H1 (cell line): ENCODE measurements around the gene CPXM1. TPM values are rescaled to one million over a fixed set of nuclear protein-coding genes. Genes with fewer than 3 reads are reported as not detected.

ENCODE experiments used
- CTCF ChIA-PET: fragments of 300-600 bp; sonication (Branson Sonifier 250); formaldehyde crosslinking; loops from one replicate; lab custom pipeline; 2021; ENCODE audit not compliant: partially characterized antibody; lab: Charles Lee
- POLR2A ChIA-PET: fragments of 300-600 bp; sonication (Branson Sonifier 250); formaldehyde crosslinking; loops from one replicate; lab custom pipeline; 2021; ENCODE audit warnings: inconsistent platforms; ENCODE audit not compliant: partially characterized antibody; lab: Charles Lee
- DNase-seq, 2 experiments: peaks; one replicate each; pipeline versions ENCODE4 v3.0.0 to v3.0.0-alpha.2; 2010 to 2022; ENCODE audit warnings: low spot score in 2 of 2, low read depth in 1 of 2, mixed read lengths in 1 of 2
- FAIRE-seq: peaks from 2 replicates; lab custom pipeline; 2011; peaks lifted over from hg19 to GRCh38; lab: Jason Lieb, UNC
- H2AFZ ChIP-seq: 2 replicates; pipeline ENCODE4 v1.8.1; 2012; ENCODE audit warnings: low read length, inconsistent platforms
- H2AK5ac ChIP-seq: 2 replicates; pipeline ENCODE4 v1.6.1; 2013; ENCODE audit warnings: low read depth, low read length
- H2BK120ac ChIP-seq: replicated peaks from 2 replicates; pipeline ENCODE3; 2013; ENCODE audit warnings: low read depth, low read length, inconsistent platforms
- H2BK12ac ChIP-seq: 2 replicates; pipeline ENCODE4 v1.6.1; 2013; ENCODE audit warnings: low read depth, low read length
- H2BK15ac ChIP-seq: 2 replicates; pipeline ENCODE4 v1.6.1; 2013; ENCODE audit warnings: low read length
- H2BK20ac ChIP-seq: 2 replicates; pipeline ENCODE4 v1.6.1; 2013; ENCODE audit warnings: low read length
- H2BK5ac ChIP-seq: 2 replicates; pipeline ENCODE4 v1.6.1; 2013; ENCODE audit warnings: low read depth, low read length
- H3K14ac ChIP-seq: 2 replicates; pipeline ENCODE4 v1.6.1; 2013; ENCODE audit warnings: inconsistent platforms; ENCODE audit not compliant: insufficient read length
- H3K18ac ChIP-seq: 2 replicates; pipeline ENCODE4 v1.6.1; 2013; ENCODE audit warnings: low read length; ENCODE audit errors: extremely low read depth
- H3K23ac ChIP-seq: 2 replicates; pipeline ENCODE4 v1.6.1; 2013; ENCODE audit warnings: inconsistent platforms; ENCODE audit not compliant: insufficient read length
- H3K23me2 ChIP-seq: 2 replicates; pipeline ENCODE4 v1.6.1; 2013; ENCODE audit warnings: low read depth, low read length
- H3K27ac ChIP-seq: 2 replicates; pipeline ENCODE4 v1.6.1; 2011; ENCODE audit warnings: low read depth, low read length, inconsistent platforms
- H3K27me3 ChIP-seq, 4 experiments: replicated peaks in 1 of 4; 1 replicate in 1 of 4; 2 replicates in 3 of 4; pipeline versions ENCODE4 v1.6.1 to v1.8.1; 2011 to 2013; ENCODE audit warnings: low read length in 3 of 4, mild to moderate bottlenecking in 3 of 4, inconsistent platforms in 2 of 4, mixed read lengths in 2 of 4, moderate library complexity in 1 of 4; ENCODE audit not compliant: control insufficient read depth in 3 of 4, insufficient read depth in 3 of 4; ENCODE audit errors: extremely low read depth in 1 of 4
- H3K36me3 ChIP-seq, 4 experiments: 2 replicates each; pipeline versions ENCODE4 v1.6.1 to v1.8.1; 2011 to 2013; ENCODE audit warnings: mild to moderate bottlenecking in 4 of 4, low read length in 3 of 4, moderate library complexity in 2 of 4, control low read depth in 1 of 4, inconsistent platforms in 1 of 4; ENCODE audit not compliant: insufficient read depth in 4 of 4, control insufficient read depth in 2 of 4
- H3K4ac ChIP-seq: replicated peaks from 2 replicates; pipeline ENCODE3; 2013; ENCODE audit warnings: low read length, low read depth, mixed read lengths, inconsistent platforms; ENCODE audit not compliant: insufficient read length
- H3K4me1 ChIP-seq, 4 experiments: replicated peaks in 1 of 4; 1 replicate in 1 of 4; 2 replicates in 3 of 4; pipeline versions ENCODE4 v1.6.1 to v1.8.1; 2011 to 2013; ENCODE audit warnings: low read length in 3 of 4, inconsistent platforms in 2 of 4, mixed read lengths in 1 of 4; ENCODE audit not compliant: insufficient read depth in 4 of 4, control insufficient read depth in 3 of 4
- H3K4me2 ChIP-seq, 2 experiments: 2 replicates each; pipeline versions ENCODE4 v1.6.1 to v1.8.1; 2011 to 2013; ENCODE audit warnings: low read depth in 2 of 2, low read length in 2 of 2, control low read depth in 1 of 2, inconsistent platforms in 1 of 2, mild to moderate bottlenecking in 1 of 2; ENCODE audit not compliant: insufficient read depth in 1 of 2
- H3K4me3 ChIP-seq, 4 experiments: fragments of 200-600, 300-600 bp in 1 of 4; sonication (generic), shearing (Covaris generic), sonication (Bioruptor Twin) in 1 of 4; 2 replicates each; pipeline versions ENCODE4 v1.5.1 to v1.8.1; 2011 to 2016; ENCODE audit warnings: low read length in 4 of 4, low read depth in 3 of 4, control low read depth in 2 of 4, inconsistent platforms in 2 of 4, mild to moderate bottlenecking in 2 of 4, mixed read lengths in 1 of 4, moderate library complexity in 1 of 4; ENCODE audit not compliant: insufficient read depth in 2 of 4; ENCODE audit errors: extremely low read depth in 1 of 4
- H3K56ac ChIP-seq: replicated peaks from 2 replicates; pipeline ENCODE3; 2013; ENCODE audit warnings: low read depth, mild to moderate bottlenecking, mixed read lengths, low read length, inconsistent platforms; ENCODE audit not compliant: insufficient read length
- H3K79me1 ChIP-seq: 2 replicates; pipeline ENCODE4 v1.6.1; 2013; ENCODE audit warnings: low read depth, low read length, control low read depth
- H3K79me2 ChIP-seq, 2 experiments: 2 replicates each; pipeline versions ENCODE4 v1.6.1 to v1.8.1; 2012 to 2013; ENCODE audit warnings: low read length in 2 of 2, mild to moderate bottlenecking in 2 of 2, inconsistent platforms in 1 of 2; ENCODE audit not compliant: insufficient read depth in 2 of 2, control insufficient read depth in 1 of 2
- H3K9ac ChIP-seq, 4 experiments: replicated peaks in 1 of 4; 1 replicate in 1 of 4; 2 replicates in 3 of 4; pipeline versions ENCODE4 v1.6.1 to v1.8.1; 2011 to 2013; ENCODE audit warnings: low read depth in 3 of 4, low read length in 3 of 4, control low read depth in 2 of 4, mild to moderate bottlenecking in 2 of 4, moderate library complexity in 2 of 4, inconsistent platforms in 1 of 4; ENCODE audit errors: extremely low read depth in 1 of 4
- H3K9me3 ChIP-seq, 2 experiments: 2 replicates each; pipeline versions ENCODE4 v1.6.1 to v1.8.1; 2012 to 2013; ENCODE audit warnings: mild to moderate bottlenecking in 2 of 2, moderate library complexity in 2 of 2, control low read depth in 1 of 2, inconsistent platforms in 1 of 2, low read depth in 1 of 2, low read length in 1 of 2, mixed read lengths in 1 of 2; ENCODE audit not compliant: insufficient read depth in 2 of 2
- H4K20me1 ChIP-seq, 2 experiments: replicated peaks in 1 of 2; 2 replicates each; pipeline versions ENCODE3 to v1.8.1; 2011 to 2013; ENCODE audit warnings: inconsistent platforms in 2 of 2, low read length in 2 of 2, mild to moderate bottlenecking in 1 of 2; ENCODE audit not compliant: insufficient read depth in 2 of 2, control insufficient read depth in 1 of 2
- H4K5ac ChIP-seq: 2 replicates; pipeline ENCODE4 v1.6.1; 2013; ENCODE audit warnings: low read length, low read depth, mixed read lengths, inconsistent platforms; ENCODE audit not compliant: insufficient read length
- H4K8ac ChIP-seq: 2 replicates; pipeline ENCODE4 v1.8.0; 2013; ENCODE audit warnings: mild to moderate bottlenecking, moderate library complexity, low read length, inconsistent platforms; ENCODE audit not compliant: insufficient read depth; ENCODE audit errors: extremely low read depth
- H4K91ac ChIP-seq: replicated peaks from 2 replicates; pipeline ENCODE3; 2013; ENCODE audit warnings: low read length, mixed read lengths, inconsistent platforms; ENCODE audit not compliant: insufficient read length
- TBP ChIP-seq: IDR thresholded peaks from 2 replicates; pipeline ENCODE4 v1.6.1; 2011; ENCODE audit warnings: low read depth, low read length, improper control_type of control experiment
- WGBS, 2 experiments: shearing (Covaris generic) in 1 of 2; methylation state at CpG; one replicate each; pipeline versions ENCODE4 v1.1.6 to v1.1.7; 2013 to 2015; ENCODE audit warnings: low lambda C conversion rate in 2 of 2, mixed read lengths in 2 of 2, inconsistent platforms in 1 of 2, low coverage in 1 of 2, missing lambda C conversion rate in 1 of 2; ENCODE audit not compliant: insufficient replicate concordance in 2 of 2, insufficient coverage in 1 of 2, insufficient read length in 1 of 2; ENCODE audit errors: extremely low coverage in 1 of 2, missing lambda C conversion rate in 1 of 2; 5-methylcytosine and 5-hydroxymethylcytosine counted together
- polyA plus RNA-seq, 7 experiments: library from polyadenylated mRNA; depleted of rRNA in 3 of 7; stranded (reverse) in 5 of 7; unstranded in 2 of 7; fragments of >200 nt in 5 of 7; fragments of 200-250 nt in 2 of 7; gene quantifications; 1 replicate in 5 of 7; 2 replicates in 1 of 7; 4 replicates in 1 of 7; pipeline versions ENCODE4 v1.2.1 to v1.2.3, GENCODE V29; 2011 to 2013; ENCODE audit warnings: missing spikeins in 2 of 7, mixed read lengths in 2 of 7
- total RNA-seq: library from RNA; stranded (reverse); fragmentation: NEBNext Ultra II Directional; extraction: Animal tissue kit (Norgen Biotek cat#: 25700); gene quantifications from 2 replicates; pipeline ENCODE4 v1.2.1, GENCODE V29; 2021

The CPXM1 gene
- total and polyA plus RNA-seq, 2 of the 8 experiments (the other 6 are each of a cell fraction or from before 2014, with no cell fraction given): 31.3 to 81.9 TPM

DNA sequence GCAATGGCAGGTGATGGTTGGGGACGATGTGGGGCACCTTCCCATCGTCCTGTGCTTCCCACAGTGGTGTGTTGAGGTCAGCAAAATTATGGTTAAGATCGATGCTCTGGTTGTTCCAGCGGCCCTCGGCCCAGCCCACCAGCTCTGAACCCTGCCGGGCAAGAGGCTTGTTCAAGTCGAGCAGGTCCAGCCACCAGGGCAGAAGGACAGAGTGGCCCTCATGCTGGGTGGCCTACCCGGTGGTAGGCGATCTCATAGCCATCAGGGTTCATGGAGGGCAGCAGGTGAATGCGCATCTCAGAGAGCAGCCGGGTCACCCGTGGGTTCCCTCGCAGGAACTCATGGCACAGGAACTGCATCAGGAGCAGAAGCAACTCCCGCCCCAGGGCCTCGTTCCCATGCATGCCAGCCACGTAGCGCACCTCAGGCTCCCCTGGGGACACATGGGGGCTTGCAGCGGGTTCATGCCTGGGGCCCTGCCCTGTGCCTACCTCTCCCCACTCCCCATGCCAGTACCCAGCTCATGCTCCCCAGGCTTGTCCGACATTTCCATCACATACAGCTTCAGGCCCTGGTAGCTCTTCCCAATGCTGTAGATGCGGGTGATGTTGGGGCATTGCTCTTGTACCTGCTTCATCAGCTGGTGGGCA is 4.3 kb downstream of the CPXM1 start:
- CTCF ChIA-PET: interaction anchor here (1.2 to 2.1 kb wide), 4 partner anchors 16 to 41 kb away, joined by 3 to 4 read pairs (median 4); no protein-coding TSS in a partner anchor
- Histone ChIP-seq H2AK5ac (no peak overlapping the region), H3K23ac (no peak overlapping the region), H3K4me2 (no peak overlapping the region), H3K79me2 (no peaks in the 10 kb centered on the region), H2BK12ac (no peak overlapping the region), H4K20me1 (peaks cover 0 to 12% of the 10 kb centered on the region in 2 experiments), H3K56ac (no peak overlapping the region), H3K27ac (no peak overlapping the region), H2BK5ac (no peak overlapping the region), H4K8ac (no peak overlapping the region), H4K91ac (no peak overlapping the region), H3K4ac (no peak overlapping the region), H3K36me3 (peaks cover 11 to 35% (median 20%) of the 10 kb centered on the region in 4 experiments; a peak in 6 of 8 replicates), H4K5ac (no peak overlapping the region), H2BK120ac (no peak overlapping the region), H3K4me3 (no peak overlapping the region), H3K4me1 (peaks cover 0 to 16% (median 6%) of the 10 kb centered on the region in 4 experiments; a peak in 6 of 7 replicates), H3K18ac (no peak overlapping the region), H3K23me2 (peaks cover 9% of the 10 kb centered on the region), H2BK20ac (no peak overlapping the region), H3K27me3 (peaks cover 0 to 5% (median 3%) of the 10 kb centered on the region in 4 experiments; a peak in 5 of 7 replicates), H2BK15ac (no peak overlapping the region), H3K14ac (no peak overlapping the region), H2AFZ (no peak overlapping the region), H3K9me3 (no peaks in the 10 kb centered on the region), H3K79me1 (no peaks in the 10 kb centered on the region; the same call in 1 of the 2 replicates), H3K9ac (no peak overlapping the region)
- FAIRE-seq (no peak), DNase-seq (no peak)
- POLR2A ChIA-PET: interaction anchor here (1.6 kb wide), 1 partner anchor 10 kb away, joined by 4 read pairs; no protein-coding TSS in a partner anchor
- WGBS, 2 experiments: 86% methylated on average over 19 of the region's 20 CpGs; no CpG with 5 or more reads in 1 of the 2 experiments
- TF ChIP-seq TBP: no peak
